ENCODE results near the gene TSHZ2. TPM values are rescaled to one million over a fixed set of nuclear protein-coding genes. Genes with fewer than 3 reads are reported as not detected.

TSHZ2 gene
- total and polyA plus RNA-seq, 3 donors from 2014 or later, result 13.0 to 41.9 (median 40.4) TPM

GRCh38 chr20:53057579-53057978, 85.4 kb downstream of the TSHZ2 start:
- H3K36me3 ChIP-seq (ENCODE audit: low read depth, missing control alignments), result no peaks in the 10 kb centered on the region
- TF ChIP-seq, protein P1, sequence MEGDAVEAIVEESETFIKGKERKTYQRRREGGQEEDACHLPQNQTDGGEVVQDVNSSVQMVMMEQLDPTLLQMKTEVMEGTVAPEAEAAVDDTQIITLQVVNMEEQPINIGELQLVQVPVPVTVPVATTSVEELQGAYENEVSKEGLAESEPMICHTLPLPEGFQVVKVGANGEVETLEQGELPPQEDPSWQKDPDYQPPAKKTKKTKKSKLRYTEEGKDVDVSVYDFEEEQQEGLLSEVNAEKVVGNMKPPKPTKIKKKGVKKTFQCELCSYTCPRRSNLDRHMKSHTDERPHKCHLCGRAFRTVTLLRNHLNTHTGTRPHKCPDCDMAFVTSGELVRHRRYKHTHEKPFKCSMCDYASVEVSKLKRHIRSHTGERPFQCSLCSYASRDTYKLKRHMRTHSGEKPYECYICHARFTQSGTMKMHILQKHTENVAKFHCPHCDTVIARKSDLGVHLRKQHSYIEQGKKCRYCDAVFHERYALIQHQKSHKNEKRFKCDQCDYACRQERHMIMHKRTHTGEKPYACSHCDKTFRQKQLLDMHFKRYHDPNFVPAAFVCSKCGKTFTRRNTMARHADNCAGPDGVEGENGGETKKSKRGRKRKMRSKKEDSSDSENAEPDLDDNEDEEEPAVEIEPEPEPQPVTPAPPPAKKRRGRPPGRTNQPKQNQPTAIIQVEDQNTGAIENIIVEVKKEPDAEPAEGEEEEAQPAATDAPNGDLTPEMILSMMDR (IDR thresholded peaks at IDR 0.05), result no peak
- TF ChIP-seq POLR2A (IDR thresholded peaks at IDR 0.05), result no peak

DNA sequence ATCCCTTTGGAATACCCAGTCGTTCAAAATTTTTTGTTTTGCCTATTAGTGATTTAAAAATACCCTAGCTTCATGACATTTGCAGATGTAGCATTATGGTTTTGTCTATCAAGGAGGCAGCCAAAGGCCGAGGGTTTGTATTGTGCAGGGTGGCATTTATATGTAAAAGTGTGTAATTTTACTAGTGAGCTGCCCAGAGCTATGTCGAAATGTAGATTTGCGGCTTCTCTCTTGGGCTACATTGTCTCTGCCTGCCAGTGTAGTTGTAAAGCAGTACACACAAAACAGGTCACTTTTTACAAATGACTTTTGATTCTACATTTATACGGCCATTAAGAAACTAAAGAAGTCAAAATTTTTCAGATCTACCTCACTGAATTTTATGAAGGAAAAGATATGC, 87.7 kb downstream of the TSHZ2 start:
- H3K4me1 ChIP-seq, result no peaks in the 10 kb centered on the region
- no peaks in the 10 kb centered on the region for H3K36me3 ChIP-seq (ENCODE audit: low read depth, missing control alignments)
- no peak overlapping the region for H3K4me3 ChIP-seq
- H3K27ac ChIP-seq, result no peak overlapping the region
- 80 to 81% methylated on average over 5 of the region's 5 CpGs for WGBS, 2 donors
- DNase-seq, result no peak
- no peaks in the 10 kb centered on the region for H3K27me3 ChIP-seq
- intact Hi-C loops (cut with DNase I; ENCODE audit: low total_unique reads), result no loop called here
- no peaks in the 10 kb centered on the region for H3K9me3 ChIP-seq
- TF ChIP-seq, protein P1 (IDR thresholded peaks at IDR 0.05), result no peak
- no peak for TF ChIP-seq POLR2A (IDR thresholded peaks at IDR 0.05)

More at GRCh38 chr20:53057579-53057978, 85.4 kb downstream of the TSHZ2 start:
- no peak overlapping the region for H3K27ac ChIP-seq
- no peaks in the 10 kb centered on the region for H3K27me3 ChIP-seq
- 90 to 92% methylated on average over 4 of the region's 4 CpGs for WGBS, 2 donors
- no peak overlapping the region for H3K4me3 ChIP-seq
- H3K4me1 ChIP-seq, result no peaks in the 10 kb centered on the region
- intact Hi-C loops (cut with DNase I; ENCODE audit: low total_unique reads), result no loop called here
- H3K9me3 ChIP-seq, result no peaks in the 10 kb centered on the region
- DNase-seq, result no peak

DNA sequence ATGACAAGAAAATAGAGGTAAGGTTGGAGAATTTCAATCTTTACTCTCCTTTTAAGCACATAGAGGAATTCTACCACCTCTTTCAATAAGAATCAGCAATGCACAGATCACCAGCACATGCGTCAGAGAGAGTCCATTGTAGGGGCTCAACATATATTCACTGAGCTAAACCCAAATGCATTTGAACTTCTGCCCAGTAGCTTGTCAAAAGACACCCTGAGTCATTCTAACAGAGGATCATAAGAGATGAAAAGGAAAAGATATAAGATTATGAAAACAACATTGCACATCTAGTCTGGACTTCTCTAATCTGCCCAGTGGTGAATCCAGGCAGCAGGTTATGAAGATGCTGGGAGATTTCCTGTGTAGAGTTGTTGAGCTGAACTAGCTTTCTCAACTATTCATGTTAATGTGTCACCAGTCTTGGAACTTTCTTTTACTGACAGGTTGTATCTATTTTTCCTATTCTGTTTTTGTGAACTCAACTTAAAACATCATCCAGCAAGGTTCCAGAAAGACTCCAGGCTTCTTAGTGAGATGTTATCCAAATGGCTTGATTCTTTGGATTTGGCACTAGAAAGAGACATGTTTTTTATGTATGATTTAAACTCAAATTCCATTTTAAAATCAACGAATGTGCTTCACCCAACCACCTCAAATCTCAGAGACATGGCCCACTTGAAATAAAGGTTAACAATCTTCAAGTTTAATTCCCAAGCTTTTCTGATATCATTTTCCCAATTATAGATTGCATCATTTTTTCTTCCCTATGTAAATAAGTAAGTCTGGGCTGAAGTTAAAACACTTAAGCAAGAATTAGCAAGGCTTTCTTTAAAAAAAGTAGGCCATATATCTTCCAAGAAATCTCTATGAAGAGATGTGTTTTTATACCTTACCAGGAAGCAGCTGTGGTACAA, 89.3 kb downstream of the TSHZ2 start:
- DNase-seq, result no peak
- H3K36me3 ChIP-seq (ENCODE audit: low read depth, missing control alignments), result no peaks in the 10 kb centered on the region
- no peaks in the 10 kb centered on the region for H3K4me1 ChIP-seq
- whole genome bisulfite sequencing, 2 donors, result 81 to 87% methylated on average over 2 of the region's 2 CpGs
- H3K27me3 ChIP-seq, result no peaks in the 10 kb centered on the region
- H3K9me3 ChIP-seq, result no peaks in the 10 kb centered on the region
- no peak overlapping the region for H3K4me3 ChIP-seq
- H3K27ac ChIP-seq, result no peak overlapping the region
- TF ChIP-seq, protein P1 (IDR thresholded peaks at IDR 0.05), result no peak
- no peak for TF ChIP-seq POLR2A (IDR thresholded peaks at IDR 0.05)
- intact Hi-C loops (cut with DNase I; ENCODE audit: low total_unique reads), result no loop called here

- no peak for DNase-seq
- WGBS, 2 donors, result 78 to 79% methylated on average over 7 of the region's 7 CpGs
- Histone ChIP-seq H3K4me1 (no peaks in the 10 kb centered on the region), H3K27ac (no peak overlapping the region), H3K36me3 (ENCODE audit: low read depth, missing control alignments) (no peaks in the 10 kb centered on the region), H3K9me3 (no peaks in the 10 kb centered on the region), H3K27me3 (no peaks in the 10 kb centered on the region), H3K4me3 (no peak overlapping the region)
- intact Hi-C loops (cut with DNase I; ENCODE audit: low total_unique reads), result no loop called here
- TF ChIP-seq POLR2A (IDR thresholded peaks at IDR 0.05), result no peak
- TF ChIP-seq, protein P1 (IDR thresholded peaks at IDR 0.05), result no peak
Measured at GRCh38 chr20:53064935-53065334, 92.8 kb downstream of the TSHZ2 start.

Data from testis (tissue), 3 donors.